ENCODE results near the gene MYCBP.
"Not testable (repeated sequence)": the region's sequence is repeated elsewhere in the genome, so short reads cannot be mapped to it uniquely, and the experiment has no call there.

The MYCBP gene, protein sequence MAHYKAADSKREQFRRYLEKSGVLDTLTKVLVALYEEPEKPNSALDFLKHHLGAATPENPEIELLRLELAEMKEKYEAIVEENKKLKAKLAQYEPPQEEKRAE

DNA sequence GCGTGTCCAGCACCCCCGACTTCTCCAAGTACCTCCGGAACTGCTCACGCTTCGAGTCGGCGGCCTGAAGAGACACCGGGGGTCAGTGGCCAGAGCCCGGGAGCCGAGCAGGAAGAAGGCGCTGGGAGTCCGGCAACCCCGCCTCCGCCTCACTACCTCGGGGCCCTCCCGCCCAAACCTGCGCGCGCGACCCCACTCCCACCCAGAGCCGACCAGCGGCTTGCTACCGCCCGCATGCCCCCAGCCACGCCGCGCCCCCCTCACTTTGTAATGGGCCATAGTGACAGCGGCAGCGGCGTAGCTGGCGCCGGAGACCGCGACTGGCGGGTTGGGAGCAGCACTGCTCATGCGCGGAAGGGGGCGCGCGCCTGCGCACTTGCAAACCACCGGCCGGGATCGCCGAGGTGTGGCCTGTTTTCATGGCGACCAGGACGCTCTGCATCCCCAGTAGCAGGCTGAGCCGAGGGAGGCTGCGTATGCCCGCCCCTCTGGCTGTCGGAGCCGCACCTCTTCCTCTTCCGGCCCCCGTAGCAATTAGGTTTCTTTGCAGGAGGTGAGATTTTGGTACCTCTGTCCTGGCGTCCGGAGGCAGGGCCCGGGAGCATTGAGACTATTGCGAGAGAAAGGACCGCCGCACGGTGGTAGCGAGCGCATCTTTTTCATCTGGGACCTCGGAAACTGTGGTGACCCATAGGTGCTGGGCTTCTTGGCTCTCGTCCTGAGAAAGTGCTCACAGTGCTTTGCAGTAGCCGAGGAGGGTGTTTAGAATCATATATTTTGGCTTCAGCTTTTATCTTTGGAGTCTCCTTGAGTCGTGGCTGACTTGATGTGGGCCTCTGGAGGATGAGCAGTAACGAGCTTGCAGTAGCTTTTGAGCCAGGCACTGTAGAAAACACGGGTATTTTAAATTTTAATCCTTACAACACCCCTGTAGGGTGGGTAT, at the start of gene MYCBP:
TSS of gene MYCBP (minus strand) at position 322 of the 943 bp plus-strand sequence. CDS start at position 279, 43 bp downstream.
- peak; percentile 97 to 98 for DNase-seq

DNA sequence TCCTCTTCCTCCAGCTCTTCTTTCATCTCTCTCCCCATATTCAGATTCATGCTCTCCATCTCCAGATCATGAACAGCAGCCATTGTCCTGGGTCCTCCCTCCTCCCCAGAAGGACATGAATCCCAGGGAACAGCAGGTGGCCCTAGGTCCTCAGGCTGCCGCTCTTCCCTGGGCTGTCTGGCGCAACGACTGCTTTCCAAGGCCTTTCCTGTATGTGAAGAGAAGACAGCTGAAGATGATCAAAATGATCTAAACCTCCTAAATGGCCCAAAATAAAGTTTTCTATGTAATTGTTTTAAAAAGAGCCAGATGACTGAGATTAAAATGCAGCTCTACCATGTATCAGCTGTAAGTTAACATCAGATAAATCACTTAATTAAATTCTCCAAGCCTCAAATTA, 46.0 kb upstream of the MYCBP start:
- no peak for DNase-seq

DNA sequence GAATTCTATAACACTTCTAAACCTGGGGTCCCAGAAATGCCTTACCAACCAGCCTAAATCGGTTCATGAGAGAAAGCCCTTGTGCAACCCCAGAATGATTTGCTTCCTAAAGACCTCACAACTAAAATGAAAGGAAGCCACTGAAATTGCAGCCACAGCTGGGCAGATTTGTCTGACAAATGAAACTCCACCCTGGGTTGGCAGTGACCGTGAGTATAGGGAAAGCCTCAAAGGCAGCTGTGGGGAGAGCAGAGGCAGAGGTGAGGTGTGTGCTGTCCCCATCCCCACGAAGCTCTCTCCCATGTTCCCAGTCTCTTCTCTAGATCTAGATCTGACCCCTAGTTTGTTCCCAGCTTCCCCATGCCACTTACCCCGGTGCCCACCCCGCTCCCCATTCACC, 45.4 kb upstream of the MYCBP start:
- DNase-seq: no peak

DNA sequence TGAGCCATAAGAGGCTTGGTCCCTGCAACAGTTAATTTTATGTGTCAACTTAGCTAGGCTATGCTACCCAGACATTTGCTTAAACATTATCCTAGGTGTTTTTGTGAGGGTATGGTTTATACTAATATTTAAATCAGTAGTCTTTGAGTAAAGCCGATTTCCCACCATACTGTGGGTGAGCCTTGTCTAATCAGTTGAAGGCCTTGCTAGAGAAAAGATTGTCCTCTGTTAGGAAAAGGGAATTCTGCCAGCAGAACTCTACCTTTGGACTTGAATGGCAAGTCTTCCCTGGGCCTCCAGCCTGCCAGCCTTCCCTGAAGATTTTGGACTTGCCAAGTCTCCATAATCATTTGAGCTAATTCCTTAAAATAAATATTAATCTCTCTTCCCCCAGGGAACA, 44.6 kb upstream of the MYCBP start:
- DNase-seq: no peak

DNA sequence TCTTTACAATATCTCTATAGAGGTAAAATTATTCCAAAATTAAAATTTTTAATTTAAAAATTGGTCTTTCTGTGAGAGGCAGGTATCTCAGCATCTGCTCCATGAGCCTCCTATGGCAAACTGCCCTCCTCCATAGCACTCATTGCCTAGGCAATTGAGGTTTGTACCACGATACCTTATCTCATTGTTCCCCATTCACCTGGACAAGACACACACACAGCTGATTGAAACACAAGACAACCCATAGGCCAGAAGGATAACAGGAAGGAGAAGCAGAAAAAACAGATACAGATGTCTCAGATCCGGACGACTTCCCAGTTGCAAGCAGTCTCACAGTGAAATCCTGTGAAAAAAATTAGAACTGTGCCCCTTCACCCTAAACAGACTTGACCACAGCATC, 44.2 kb upstream of the MYCBP start:
- DNase-seq: no peak

DNA sequence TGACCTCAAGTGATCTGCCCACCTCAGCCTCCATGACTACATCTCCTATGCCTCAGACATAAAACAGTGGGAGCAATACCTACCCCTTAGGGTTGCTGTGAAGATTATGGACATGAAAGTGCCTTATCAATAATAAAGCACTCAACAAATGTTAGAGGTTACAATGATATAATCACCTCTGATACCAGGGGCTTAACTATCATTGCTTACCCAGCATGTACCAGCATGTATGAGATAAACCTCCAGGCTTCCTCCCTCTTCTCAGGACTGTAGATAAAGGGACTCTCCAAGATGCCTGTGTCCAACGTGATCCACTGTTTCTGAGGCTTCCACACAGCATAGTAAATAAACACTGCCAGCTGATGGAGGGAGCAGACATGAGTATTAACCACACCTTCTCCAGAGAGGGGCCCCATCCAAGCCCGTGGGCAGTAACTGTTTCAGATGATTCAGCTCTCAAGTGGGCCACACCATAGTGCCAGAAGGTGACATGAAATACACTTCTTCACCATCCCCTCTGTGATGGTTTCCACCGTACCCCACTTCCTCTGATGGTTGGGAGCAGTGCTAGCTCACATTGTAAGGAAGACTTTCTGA, 42.3 kb upstream of the MYCBP start:
- peak; percentile 51 to 53 for DNase-seq

DNA sequence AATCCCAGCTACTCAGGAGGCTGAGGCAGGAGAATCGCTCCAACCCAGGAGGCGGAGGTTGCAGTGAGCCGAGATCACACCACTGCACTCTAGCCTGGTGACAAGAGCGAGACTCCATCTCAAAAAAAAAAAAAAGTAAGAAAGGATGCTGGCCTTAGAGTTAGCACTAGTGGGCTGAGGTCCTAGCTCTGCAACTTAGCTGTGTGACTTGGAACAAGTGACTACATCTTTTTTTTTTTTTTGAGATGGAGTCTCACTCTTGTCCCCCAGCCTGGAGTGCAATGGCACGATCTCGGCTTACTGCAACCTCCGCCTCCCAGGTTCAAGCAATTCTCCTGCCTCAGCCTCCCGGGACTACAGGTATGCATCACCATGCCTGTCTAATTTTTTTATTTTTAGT, 41.8 kb upstream of the MYCBP start:
- DNase-seq: not testable (repeated sequence)

DNA sequence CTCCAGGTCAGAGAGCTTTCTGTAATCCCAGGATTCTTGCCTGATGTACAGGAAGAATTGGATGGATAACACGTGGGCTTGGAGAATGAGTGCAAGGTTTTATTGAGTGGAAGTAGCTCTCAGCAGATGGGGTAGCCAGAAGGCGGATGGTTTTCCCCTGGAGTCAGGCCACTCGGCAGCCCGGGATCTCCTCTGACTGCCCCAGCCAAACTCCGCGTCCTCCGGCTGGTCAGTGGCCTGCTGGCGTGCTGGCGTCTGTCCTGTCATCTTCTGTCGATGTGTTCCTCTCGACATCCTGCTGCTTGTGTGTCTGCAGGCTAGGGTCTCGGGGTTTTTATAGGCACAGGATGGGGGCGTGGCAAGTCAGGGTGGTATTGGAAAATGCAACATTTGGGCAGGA, 35.7 kb upstream of the MYCBP start:
- no peak for DNase-seq

DNA sequence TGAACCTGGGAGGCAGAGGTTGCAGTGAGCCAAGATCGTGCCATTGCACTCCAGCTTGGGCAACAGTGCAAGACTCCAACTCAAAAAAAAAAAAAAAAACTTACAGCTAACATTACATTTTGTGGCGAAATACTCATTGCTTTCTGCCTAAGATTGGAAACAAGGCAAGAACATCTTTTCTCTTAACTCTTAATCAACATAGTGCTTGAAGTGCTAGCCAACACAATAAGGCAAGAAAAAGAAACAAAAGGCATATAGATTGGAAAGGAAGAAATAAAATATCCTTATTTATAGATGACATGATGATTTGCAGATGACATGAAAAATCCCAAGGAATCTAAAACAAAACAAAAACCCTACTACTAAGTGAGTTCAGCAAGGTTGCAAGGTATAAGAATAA, 32.8 kb upstream of the MYCBP start:
- no peak for DNase-seq

DNA sequence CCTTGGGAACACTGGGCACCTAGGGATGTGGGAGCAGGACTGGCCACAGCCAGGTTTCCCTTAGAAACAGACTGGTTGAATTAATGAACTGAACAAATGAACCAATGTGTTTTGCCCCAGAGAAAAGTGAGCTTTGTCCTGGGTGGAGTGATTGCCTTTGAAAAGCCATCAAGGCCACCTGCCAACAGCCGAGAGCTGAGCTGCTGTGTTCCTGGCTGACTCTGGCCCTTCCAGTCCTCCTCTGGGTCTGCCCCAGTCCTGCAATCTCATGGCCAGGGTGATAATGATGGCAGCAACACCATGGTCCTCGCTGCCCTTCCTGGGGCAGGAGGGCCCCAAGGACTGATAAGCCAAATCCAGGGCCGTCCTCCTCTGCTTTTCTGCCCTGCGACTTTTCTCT, 26.4 kb upstream of the MYCBP start:
- no peak for DNase-seq

DNA sequence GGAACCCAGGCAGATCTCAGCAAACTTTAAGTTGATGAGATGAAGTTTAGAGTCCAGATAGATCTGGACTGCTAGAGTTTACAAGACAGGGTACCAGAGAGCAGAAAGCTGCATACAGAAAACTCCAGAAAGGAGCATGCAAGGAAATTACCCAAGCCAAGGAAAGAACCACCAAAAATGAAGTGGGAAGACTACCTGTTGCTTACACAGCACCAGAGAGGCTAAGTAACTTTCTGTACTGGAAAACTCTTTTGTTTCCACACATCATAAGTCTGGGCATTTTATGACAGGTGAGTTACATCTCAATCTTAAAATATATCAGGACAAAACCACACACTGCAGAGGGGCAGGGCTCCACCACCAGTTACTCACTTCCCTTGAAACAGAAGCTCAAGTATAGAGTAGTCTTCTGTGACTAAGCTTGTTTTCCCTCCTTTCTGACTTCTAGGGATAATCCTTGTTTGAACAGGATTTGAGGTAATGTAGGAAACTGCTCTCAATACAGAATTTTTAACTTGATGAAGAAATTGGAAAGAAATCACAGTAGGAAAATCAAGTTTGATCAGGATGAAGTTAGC, 25.6 kb upstream of the MYCBP start:
- no peak for DNase-seq

DNA sequence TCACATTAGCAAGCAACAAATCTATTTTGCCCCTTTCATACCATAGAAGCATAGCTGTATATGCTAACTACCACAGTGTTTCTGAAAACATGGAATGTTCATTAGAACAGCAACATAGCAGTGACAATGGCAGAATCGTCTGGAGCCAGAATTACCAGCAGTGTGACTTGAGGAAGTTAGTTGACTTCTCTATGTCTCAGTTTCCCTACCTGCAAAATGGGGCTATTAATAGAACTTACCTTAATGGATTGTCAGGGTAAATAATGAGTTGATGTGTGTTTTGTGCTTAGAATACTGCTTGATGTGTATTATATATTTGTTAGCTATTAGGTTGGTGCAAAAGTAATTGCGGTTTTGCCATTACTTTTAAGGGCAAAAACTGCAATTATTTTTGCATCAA, 23.0 kb upstream of the MYCBP start:
- no peak for DNase-seq

DNA sequence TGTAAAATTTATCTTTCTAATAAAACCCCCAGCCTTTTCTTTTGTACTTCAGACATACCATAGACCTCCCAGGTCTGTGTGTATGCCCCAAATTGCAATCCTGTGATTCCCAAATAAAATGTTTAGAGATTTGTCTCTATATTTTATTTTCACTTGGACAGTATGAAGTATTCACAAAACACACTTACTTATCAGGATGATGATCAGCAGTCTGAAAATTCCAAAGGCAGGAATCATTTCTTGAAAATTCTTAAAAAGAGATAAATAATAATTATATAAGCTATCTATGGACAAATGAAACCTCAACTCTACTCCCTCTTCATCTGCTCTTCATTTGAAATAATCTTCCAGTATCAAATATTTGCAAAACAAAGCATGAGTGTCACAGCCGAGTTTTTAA, 19.8 kb upstream of the MYCBP start:
- no peak for DNase-seq

DNA sequence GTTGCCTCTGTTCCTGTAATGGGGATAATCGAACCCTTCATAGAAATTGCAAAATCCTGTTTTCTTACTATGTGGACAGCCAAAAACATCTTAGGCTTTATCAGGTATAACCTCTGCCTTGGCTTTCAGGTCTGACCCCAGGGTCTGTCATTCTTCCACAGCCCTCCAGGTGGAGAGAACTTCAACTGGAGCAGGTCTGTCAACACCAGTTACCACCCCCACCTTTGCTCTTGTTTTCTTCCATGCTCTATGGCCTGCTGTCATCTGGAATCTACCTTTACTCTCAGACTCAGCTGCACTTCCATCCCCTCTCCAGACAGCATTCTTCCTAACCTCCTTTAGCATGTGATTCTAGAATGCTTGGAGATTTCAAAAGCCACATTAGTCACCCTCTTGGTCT, 18.6 kb upstream of the MYCBP start:
- no peak for DNase-seq

DNA sequence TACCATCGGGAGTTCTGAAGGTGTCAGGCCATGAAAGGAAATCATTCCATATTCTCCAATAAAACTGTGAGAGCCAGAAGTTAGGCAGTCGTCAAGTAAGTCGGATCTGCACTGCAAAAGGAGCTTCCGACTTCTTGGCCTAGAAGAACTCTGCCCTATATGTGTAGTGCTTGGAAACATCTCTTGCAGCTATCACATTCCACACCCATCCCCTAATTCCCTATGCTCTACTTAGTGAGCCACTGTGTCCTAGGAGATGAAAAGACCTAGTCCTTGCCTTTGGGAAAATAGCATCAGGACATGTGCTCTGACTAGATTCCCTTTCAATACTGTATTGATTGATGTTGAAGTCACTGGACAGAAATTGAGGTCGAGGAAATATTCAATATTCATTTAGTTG, 16.4 kb upstream of the MYCBP start:
- no peak for DNase-seq

DNA sequence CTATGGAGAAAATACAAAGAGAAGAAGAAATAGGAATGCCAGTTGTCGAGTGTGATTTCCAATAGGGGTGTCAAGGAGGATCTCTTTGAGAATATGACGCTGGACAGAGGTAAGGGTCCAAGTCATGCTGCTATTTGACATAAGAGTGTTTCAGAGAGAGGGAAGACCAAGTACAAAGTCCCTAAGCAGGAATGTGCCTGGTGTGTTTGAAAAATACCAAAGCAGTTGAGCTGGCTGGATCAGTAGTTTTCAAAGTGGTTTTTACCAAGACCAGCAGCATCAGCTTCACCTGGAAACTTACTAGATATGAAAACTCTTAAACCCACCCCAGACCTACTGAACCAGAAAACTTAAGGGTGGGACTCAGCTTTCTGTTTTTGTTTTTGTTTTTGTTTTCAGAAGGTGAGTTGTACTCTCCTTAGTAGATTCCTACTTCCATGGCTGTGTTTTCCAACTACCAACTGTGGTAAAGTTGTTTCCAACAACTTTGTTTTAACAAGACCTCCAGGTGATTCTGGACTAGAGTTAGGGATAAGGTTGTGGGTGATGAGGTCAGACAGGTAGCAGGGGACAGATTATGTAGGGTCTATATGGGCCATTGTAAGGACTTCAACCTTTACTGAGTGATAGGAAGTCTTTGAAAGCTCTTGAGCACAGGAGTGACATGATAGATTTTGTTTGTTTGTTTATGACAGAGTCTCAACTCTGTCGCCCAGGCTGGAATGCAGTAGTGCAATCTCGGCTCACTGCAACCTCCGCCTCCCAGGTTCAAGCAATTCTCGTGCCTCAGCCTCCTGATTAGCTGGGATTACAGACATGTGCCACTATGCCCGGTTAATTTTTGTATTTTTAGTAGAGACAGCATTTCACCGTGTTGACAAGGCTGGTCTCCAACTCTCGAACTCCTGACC, 15.5 kb upstream of the MYCBP start:
- no peak for DNase-seq

DNA sequence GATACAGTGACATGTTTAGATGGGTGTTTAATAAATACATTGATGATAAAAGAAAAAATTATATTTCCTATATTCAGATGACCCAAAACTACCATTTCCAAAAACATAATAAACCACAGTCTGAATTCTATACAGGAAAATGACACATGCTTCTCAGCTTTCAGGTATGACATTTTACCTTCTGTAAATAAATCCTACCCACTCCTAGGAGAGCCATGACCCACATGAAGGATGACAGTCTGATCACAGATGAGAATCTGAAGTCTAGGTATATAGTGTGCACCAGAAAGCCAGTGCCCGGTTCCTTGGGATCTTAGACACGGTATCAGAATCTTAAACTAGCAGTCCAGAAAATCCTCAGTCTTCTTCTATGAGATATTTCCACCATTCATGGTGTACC, 11.9 kb upstream of the MYCBP start:
- no peak for DNase-seq

DNA sequence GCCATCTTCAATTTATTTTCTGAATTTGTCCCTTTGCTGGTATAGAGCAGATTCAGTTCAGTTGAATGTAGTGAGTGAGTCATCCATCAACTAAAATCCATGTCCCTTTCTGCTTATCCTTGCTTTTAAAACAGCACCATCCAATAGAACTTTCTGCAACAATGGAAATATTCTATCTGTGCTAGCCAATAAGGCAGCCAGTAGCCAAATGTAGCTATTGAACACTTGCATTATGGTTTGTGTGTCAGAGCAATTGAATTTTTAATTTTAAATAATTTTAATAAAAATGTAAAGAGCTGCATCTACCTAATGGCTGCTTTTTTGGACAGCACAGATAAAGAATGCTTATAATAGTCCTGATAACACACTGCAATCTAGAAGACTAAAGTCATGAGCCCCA, 8.3 kb upstream of the MYCBP start, which contains the start of gene GJA9:
TSS of gene GJA9 (minus strand) at position 101 of the 400 bp plus-strand sequence. CDS start 5,489 bp downstream, outside the sequence.
- DNase-seq: no peak

DNA sequence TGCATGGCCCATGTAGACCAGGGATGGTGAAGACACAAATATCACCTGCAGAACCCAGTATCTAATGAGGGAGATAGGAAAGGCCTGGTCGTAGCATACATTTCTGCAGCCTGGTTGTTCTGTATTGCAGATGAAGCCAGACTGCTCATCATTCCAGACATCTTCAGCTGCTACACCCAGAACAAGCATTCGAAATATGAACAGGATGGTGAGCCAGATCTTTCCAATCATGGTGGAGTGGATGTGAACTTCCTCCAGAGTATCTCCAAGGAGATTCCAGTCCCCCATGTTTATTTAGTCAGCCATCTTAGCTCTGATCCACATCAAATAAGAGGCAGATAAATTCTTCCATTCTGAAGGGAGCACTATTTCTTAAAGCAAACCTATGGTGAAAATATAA, 2.7 kb upstream of the MYCBP start:
- no peak for DNase-seq

DNA sequence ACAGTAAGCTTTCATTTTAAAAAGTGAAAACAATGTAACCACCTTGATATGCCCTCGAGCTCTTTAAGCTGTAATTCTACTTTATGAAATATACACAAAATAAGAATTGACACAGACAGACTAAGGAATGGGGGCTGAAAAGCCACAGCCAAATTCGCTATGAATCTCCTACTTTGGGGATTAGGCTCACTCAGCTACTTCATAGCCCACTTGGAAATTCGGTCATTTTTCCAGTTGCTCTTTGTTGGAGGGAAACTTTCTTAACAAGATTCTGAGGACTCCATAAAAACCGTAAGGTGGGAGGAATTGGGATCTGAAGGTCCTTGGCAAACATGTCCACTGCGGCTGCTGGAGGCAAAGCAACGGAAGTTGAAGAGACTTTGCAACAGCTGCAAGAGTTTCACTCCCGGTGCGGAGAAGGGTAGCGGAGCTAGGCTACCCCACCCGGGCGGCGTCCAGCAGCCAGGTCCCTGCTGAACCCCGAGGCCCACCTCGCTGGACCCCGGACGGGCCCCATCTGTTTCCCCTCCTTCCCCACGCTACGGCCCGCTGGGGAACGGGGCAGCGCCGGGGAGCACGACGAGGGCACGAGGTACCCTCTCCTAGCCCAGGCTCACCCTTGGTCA, 634 bp downstream of the MYCBP start:
- peak in 1 of 2 experiments; percentile 58 for DNase-seq

DNA sequence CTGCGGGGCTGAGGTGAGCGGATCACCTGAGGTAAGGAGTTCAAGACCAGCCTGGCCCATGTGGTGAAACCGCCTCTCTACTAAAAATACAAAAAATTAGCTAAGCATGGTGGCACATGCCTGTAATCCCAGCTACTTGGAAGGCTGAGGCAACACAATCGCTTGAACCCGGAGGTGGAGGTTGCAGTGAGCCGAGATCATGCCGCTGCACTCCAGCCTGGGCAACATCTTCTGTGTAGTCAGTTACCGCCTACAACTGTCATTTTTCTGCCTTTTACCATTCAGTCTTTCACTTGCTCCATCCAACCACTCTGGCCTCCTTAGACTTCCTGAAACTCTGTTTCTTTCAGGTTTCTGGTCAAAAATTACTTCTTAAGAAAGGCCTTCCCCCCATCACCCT, 2.2 kb downstream of the MYCBP start:
- no peak for DNase-seq

DNA sequence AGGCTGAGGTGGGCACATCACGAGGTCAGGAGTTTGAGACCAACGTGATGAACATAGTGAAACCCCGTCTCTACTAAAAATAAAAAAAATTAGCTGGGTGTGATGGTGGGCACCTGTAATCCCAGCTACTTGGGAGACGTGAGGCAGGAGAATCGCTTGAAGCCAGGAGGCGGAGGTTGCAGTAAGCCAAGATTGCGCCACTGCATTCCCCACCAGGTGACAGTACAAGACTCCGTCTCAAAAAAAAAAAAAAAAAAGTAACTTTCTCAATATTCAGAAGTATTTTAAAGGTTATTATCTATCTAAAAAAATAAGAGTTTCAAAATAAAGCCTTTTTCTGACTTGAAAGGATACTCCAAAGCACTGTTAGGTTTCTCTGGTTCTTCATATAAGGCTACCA, 5.9 kb downstream of the MYCBP start:
- no peak for DNase-seq

Data from activated T-cell treated with anti-CD3 and anti-CD28 coated beads, Interleukin-2, amount 50 U/mL, for 48 hours (primary cell).